Fibroblast of skin of right biceps (primary cell): ENCODE results near the gene ALPP.
"Not testable (repeated sequence)": the region's sequence is repeated elsewhere in the genome, so short reads cannot be mapped to it uniquely, and the experiment has no call there.

Source experiments
- DNase-seq: peaks from one replicate; pipeline ENCODE4 v3.0.0-alpha.2; 2013

The ALPP gene

GRCh38 chr2:232378735-232379151 is at the start of gene ALPP:
TSS of gene ALPP (plus strand) at chr2:232378751. CDS start at chr2:232378803, 52 bp downstream.
- DNase-seq, result not testable (repeated sequence)

GRCh38 chr2:232329716-232330067 is 48.9 kb upstream of the ALPP start:
- DNase-seq, result no peak

- DNase-seq, result no peak
Observed at GRCh38 chr2:232330068-232330999, 48.2 kb upstream of the ALPP start.

GRCh38 chr2:232331061-232331460 is 47.5 kb upstream of the ALPP start:
- DNase-seq, result not testable (repeated sequence)

- not testable (repeated sequence) for DNase-seq
Observed at GRCh38 chr2:232331641-232332040, 46.9 kb upstream of the ALPP start.

GRCh38 chr2:232332244-232332939 is 46.2 kb upstream of the ALPP start:
- DNase-seq, result not testable (repeated sequence)

- DNase-seq, result no peak
Observed at GRCh38 chr2:232332940-232333259, 45.7 kb upstream of the ALPP start.

GRCh38 chr2:232333361-232334135 is 45.0 kb upstream of the ALPP start:
- DNase-seq, result no peak

GRCh38 chr2:232334136-232334884 is 44.2 kb upstream of the ALPP start:
- DNase-seq, result not testable (repeated sequence)

- DNase-seq, result not testable (repeated sequence)
Observed at GRCh38 chr2:232334885-232335205, 43.7 kb upstream of the ALPP start.

GRCh38 chr2:232335206-232335858 is 43.2 kb upstream of the ALPP start:
- DNase-seq, result not testable (repeated sequence)

GRCh38 chr2:232335859-232336215 is 42.7 kb upstream of the ALPP start:
- DNase-seq, result no peak

GRCh38 chr2:232336241-232336736 is 42.3 kb upstream of the ALPP start:
- no peak for DNase-seq

GRCh38 chr2:232336981-232337720 is 41.4 kb upstream of the ALPP start:
- DNase-seq, result no peak

- DNase-seq, result not testable (repeated sequence)
Observed at GRCh38 chr2:232338094-232338758, 40.3 kb upstream of the ALPP start.

- no peak for DNase-seq
Observed at GRCh38 chr2:232338759-232339106, 39.8 kb upstream of the ALPP start.

GRCh38 chr2:232339121-232340081 is 39.1 kb upstream of the ALPP start:
- no peak for DNase-seq

GRCh38 chr2:232340171-232340935 is 38.2 kb upstream of the ALPP start:
- no peak for DNase-seq
